Lower lobe of right lung (tissue), 2 donors: Measurements from ENCODE around the gene PLPPR2. TPM values are rescaled to one million over a fixed set of nuclear protein-coding genes. Genes with fewer than 3 reads are reported as not detected.
A peak's percentile ranks its signal among the peaks of the same experiment; 100 is the strongest.
"Not testable (repeated sequence)": the region's sequence is repeated elsewhere in the genome, so short reads cannot be mapped to it uniquely, and the experiment has no call there.

ENCODE experiments used
- ATAC-seq, 2 donors: fragments of 200-7000 bp; cut with Tn5 transposase; one replicate each; pipeline ENCODE4 v1.9.1; 2020 to 2022; ENCODE audit warnings: mild to moderate bottlenecking in 2 of 2, moderate library complexity in 2 of 2
- DNase-seq: peaks from one replicate; pipeline ENCODE4 v3.0.0-alpha.2; 2020
- H3K27ac ChIP-seq: fragments of 200-600 bp; one replicate; pipeline ENCODE4 v1.8.0; 2022
- H3K27me3 ChIP-seq: fragments of 200-600 bp; one replicate; pipeline ENCODE4 v1.8.0; 2022; ENCODE audit warnings: low read depth
- H3K36me3 ChIP-seq: fragments of 200-600 bp; one replicate; pipeline ENCODE4 v1.8.0; 2022; ENCODE audit warnings: mild to moderate bottlenecking
- H3K4me1 ChIP-seq: fragments of 200-600 bp; one replicate; pipeline ENCODE4 v1.8.0; 2022
- H3K4me3 ChIP-seq: fragments of 200-600 bp; one replicate; pipeline ENCODE4 v1.8.0; 2022; ENCODE audit warnings: mild to moderate bottlenecking
- H3K9me3 ChIP-seq: fragments of 200-600 bp; one replicate; pipeline ENCODE4 v1.8.0; 2022
- CTCF ChIP-seq: fragments of 200-600 bp; IDR thresholded peaks from one replicate; pipeline ENCODE4 v1.8.0; 2022; ENCODE audit warnings: antibody characterized with exemption, mild to moderate bottlenecking
- intact Hi-C: fragments of 100-400 bp; cut with DNase I; formaldehyde crosslinking; loops from one replicate; pipeline ENCODE4 v1.11.0; 2022
- total RNA-seq: library from RNA; stranded (reverse); fragmentation: NEBNext Ultra II Directional; extraction: Animal tissue kit (Norgen Biotek cat#: 25700); gene quantifications from one replicate; pipeline ENCODE4 v1.2.1, GENCODE V29; 2021
- donor health status: DM: no; HTN: yes; CAD: no; lungs with severe emphysema.

The PLPPR2 gene
- total RNA-seq, 1 donor from 2014 or later = 21.3 TPM

GRCh38 chr19:11338569-11339253, 16.5 kb upstream of the PLPPR2 start:
- Histone ChIP-seq H3K4me3 (peak overlapping the region; percentile 92), H3K4me1 (peaks cover 24% of the 10 kb centered on the region), H3K27ac (peak overlapping the region; percentile 81), H3K27me3 (no peaks in the 10 kb centered on the region), H3K36me3 (peaks cover 46% of the 10 kb centered on the region), H3K9me3 (no peaks in the 10 kb centered on the region)
- intact Hi-C loops = no loop called here
- DNase-seq (peak; percentile 60), ATAC-seq (peak; percentile 66 to 73)
- no peak for TF ChIP-seq CTCF

- H3K4me3 ChIP-seq = peak within 1 kb of the TSS; percentile 92
- H3K27ac ChIP-seq = peak within 1 kb of the TSS; percentile 81
- TF ChIP-seq CTCF = no peak
- peaks cover 32% of the 10 kb centered on the region for H3K4me1 ChIP-seq
- ATAC-seq = peak; percentile 96 to 97
- peak; percentile 95 for DNase-seq
- intact Hi-C loops = no loop called here
- peaks cover 39% of the 10 kb centered on the region for H3K36me3 ChIP-seq
- no peaks in the 10 kb centered on the region for H3K27me3 ChIP-seq
- no peaks in the 10 kb centered on the region for H3K9me3 ChIP-seq
Observed at GRCh38 chr19:11339254-11340098, 15.8 kb upstream of the PLPPR2 start, which contains the start of gene RAB3D. RAB3D (minus strand) TSS chr19:11339657; CDS start chr19:11337399, 2,258 bp downstream.

GRCh38 chr19:11340099-11340467, 15.1 kb upstream of the PLPPR2 start:
- peak overlapping the region; percentile 92 for H3K4me3 ChIP-seq
- intact Hi-C loops = not testable (repeated sequence)

GRCh38 chr19:11342429-11342828, 12.8 kb upstream of the PLPPR2 start:
- TF ChIP-seq CTCF = no peak
- Histone ChIP-seq H3K9me3 (no peaks in the 10 kb centered on the region), H3K4me1 (peaks cover 51% of the 10 kb centered on the region), H3K4me3 (no peak overlapping the region), H3K36me3 (peaks cover 14% of the 10 kb centered on the region), H3K27me3 (no peaks in the 10 kb centered on the region), H3K27ac (no peak overlapping the region)
- DNase-seq = no peak
- ATAC-seq = no peak
- intact Hi-C loops = no loop called here

More at GRCh38 chr19:11340099-11340467, 15.1 kb upstream of the PLPPR2 start:
- not testable (repeated sequence) for H3K9me3 ChIP-seq, ATAC-seq, H3K27me3 ChIP-seq, DNase-seq
- Histone ChIP-seq H3K4me1 (peaks cover 38% of the 10 kb centered on the region), H3K27ac (peak overlapping the region; percentile 81), H3K36me3 (peaks cover 32% of the 10 kb centered on the region)

- Histone ChIP-seq H3K27ac (peak overlapping the region; percentile 82), H3K4me1 (peaks cover 31% of the 10 kb centered on the region), H3K4me3 (peak overlapping the region; percentile 70), H3K27me3 (no peaks in the 10 kb centered on the region), H3K36me3 (peaks cover 14% of the 10 kb centered on the region), H3K9me3 (peaks cover 3% of the 10 kb centered on the region)
- intact Hi-C loops = no loop called here
- TF ChIP-seq CTCF = no peak
- ATAC-seq = no peak
- DNase-seq = no peak
Observed at GRCh38 chr19:11345122-11345803, 10.0 kb upstream of the PLPPR2 start.
